ENCODE measurements around the gene CPNE7. TPM values are rescaled to one million over a fixed set of nuclear protein-coding genes. Genes with fewer than 3 reads are reported as not detected.

CPNE7 gene
- total and polyA plus RNA-seq, 2 of the 4 experiments (the other 2 are of a cell fraction) = 5.4 to 17.4 TPM

GRCh38 chr16:89545044-89545830, 30.3 kb upstream of the CPNE7 start:
- H3K9me3 ChIP-seq (ENCODE audit: control insufficient read depth, insufficient read depth, low read length) = no peaks in the 10 kb centered on the region
- CTCF ChIA-PET = no interaction called here
- no peak overlapping the region for H3K4me3 ChIP-seq (ENCODE audit: insufficient read depth, low read depth, low read length)
- POLR2A ChIA-PET (ENCODE audit: unreplicated experiment) = no interaction called here
- 88% methylated on average over 10 of the region's 17 CpGs; no CpG with 5 or more reads in 1 of the 2 experiments for WGBS, 2 experiments (ENCODE audit: extremely low coverage in 2 of 2, insufficient read length in 1 of 2)
- no peak overlapping the region for H2BK15ac ChIP-seq (ENCODE audit: low read depth, low read length)
- H3K23ac ChIP-seq (ENCODE audit: low read depth, low read length) = no peak overlapping the region
- intact Hi-C loops (cut with micrococcal nuclease) (no loop called here), in situ Hi-C loops (cut with MboI; ENCODE audit: low sequenced_read_pairs) (no loop called here), dilution Hi-C loops (cut with HindIII; ENCODE audit: low sequenced_read_pairs, unreplicated experiment) (no loop called here)
- H3K27me3 ChIP-seq (ENCODE audit: control insufficient read depth, insufficient read depth, low read length) = no peaks in the 10 kb centered on the region
- no peak for TF ChIP-seq MAZ (IDR thresholded peaks at IDR 0.05; ENCODE audit: borderline replicate concordance, low read depth, low read length)
- TF ChIP-seq CHD1 (IDR thresholded peaks at IDR 0.05; ENCODE audit: low read depth, low read length) = no peak
- TF ChIP-seq NFE2L2 (IDR thresholded peaks at IDR 0.05; ENCODE audit: low read depth, low read length) = no peak
- TF ChIP-seq BHLHE40 (IDR thresholded peaks at IDR 0.05; ENCODE audit: low read depth, low read length) = no peak
- TF ChIP-seq FOS (IDR thresholded peaks at IDR 0.05; ENCODE audit: low read depth, low read length) = no peak
- TF ChIP-seq MXI1 (IDR thresholded peaks at IDR 0.05; ENCODE audit: borderline replicate concordance, low read depth, low read length) = no peak
- TF ChIP-seq CEBPB (IDR thresholded peaks at IDR 0.05; ENCODE audit: low read depth, low read length) = no peak
- no peak for TF ChIP-seq MAFK (IDR thresholded peaks at IDR 0.05; ENCODE audit: low read depth, low read length)
- TF ChIP-seq RCOR1 (IDR thresholded peaks at IDR 0.05; ENCODE audit: insufficient replicate concordance, low read length) = no peak
- no peak for TF ChIP-seq SMC3 (IDR thresholded peaks at IDR 0.05; ENCODE audit: low read depth, low read length)
- no peak for TF ChIP-seq RAD21 (IDR thresholded peaks at IDR 0.05; ENCODE audit: low read length)
- no peak for TF ChIP-seq CTCF (conservative IDR thresholded peaks at IDR 0.05; ENCODE audit: low read depth, low read length)
- no peak for TF ChIP-seq USF2 (IDR thresholded peaks at IDR 0.05; ENCODE audit: low read depth, low read length)
- no peak for TF ChIP-seq ELK1 (IDR thresholded peaks at IDR 0.05; ENCODE audit: borderline replicate concordance, low read depth, low read length)
- no peak for TF ChIP-seq POLR2A (IDR thresholded peaks at IDR 0.05; ENCODE audit: low read depth, low read length)
- no peak for TF ChIP-seq RFX5 (IDR thresholded peaks at IDR 0.05; ENCODE audit: low read depth, low read length)
- no peaks in the 10 kb centered on the region for H3K4me1 ChIP-seq (ENCODE audit: control insufficient read depth, insufficient read depth, low read length)
- ATAC-seq (ENCODE audit: low read depth) = no peak
- no peak overlapping the region for H2AK9ac ChIP-seq (replicated peaks; ENCODE audit: low read depth, low read length, poor library complexity)
- H3K36me3 ChIP-seq (ENCODE audit: control insufficient read depth, insufficient read depth, low read length) = peaks cover 57% of the 10 kb centered on the region
- no peak overlapping the region for H4K91ac ChIP-seq (ENCODE audit: insufficient read depth, low read depth, low read length)
- H4K5ac ChIP-seq (ENCODE audit: low read depth, low read length) = no peak overlapping the region
- no peak overlapping the region for H2BK5ac ChIP-seq (ENCODE audit: low read depth, low read length, poor library complexity, severe bottlenecking)
- H3K27ac ChIP-seq (ENCODE audit: insufficient read depth, low read length) = no peak overlapping the region
- BruUV-seq (replicated peaks) = no TSS peak
- H3K4ac ChIP-seq (ENCODE audit: low read depth, low read length) = no peak overlapping the region
- H3K4me2 ChIP-seq (ENCODE audit: low read depth, low read length) = no peak overlapping the region
- no peak overlapping the region for H4K8ac ChIP-seq (ENCODE audit: low read depth in 2 of 2, low read length in 2 of 2)
- peaks cover 5 to 41% of the 10 kb centered on the region in 2 experiments; a peak in 2 of 4 replicates for H3K79me1 ChIP-seq (ENCODE audit: low read depth in 1 of 2, low read length in 2 of 2)
- no peak for DNase-seq
- H3K14ac ChIP-seq (replicated peaks; ENCODE audit: low read depth, low read length) = no peak overlapping the region
- no peak overlapping the region for H3K56ac ChIP-seq (ENCODE audit: extremely low read depth, insufficient read depth, low read length)
- no peak overlapping the region for H2AFZ ChIP-seq (replicated peaks; ENCODE audit: low read length, poor library complexity)
- H2BK120ac ChIP-seq (ENCODE audit: low read depth, low read length) = no peak overlapping the region
- no peak overlapping the region for H2BK20ac ChIP-seq (ENCODE audit: low read depth, low read length)
- H2AK5ac ChIP-seq (ENCODE audit: low read depth, low read length) = no peak overlapping the region
- H3K9ac ChIP-seq (ENCODE audit: low read depth, low read length) = no peak overlapping the region
- no peaks in the 10 kb centered on the region for H3K9me1 ChIP-seq (ENCODE audit: insufficient read depth, low read length)
- no peak overlapping the region for H3K18ac ChIP-seq (ENCODE audit: low read depth, low read length)
- peaks cover under 1% of the 10 kb centered on the region; the same call in 1 of the 2 replicates for H4K20me1 ChIP-seq (ENCODE audit: insufficient read depth, low read length)
